ENCODE measurements around the gene CS.
"Not testable (repeated sequence)": the region's sequence is repeated elsewhere in the genome, so short reads cannot be mapped to it uniquely, and the experiment has no call there.

The CS gene

GRCh38 chr12:56299853-56300643 lies at the start of gene CS:
Gene CS (minus strand): TSS chr12:56300330. CDS start chr12:56300201, 129 bp downstream.
- peak; percentile 98 for DNase-seq

DNA sequence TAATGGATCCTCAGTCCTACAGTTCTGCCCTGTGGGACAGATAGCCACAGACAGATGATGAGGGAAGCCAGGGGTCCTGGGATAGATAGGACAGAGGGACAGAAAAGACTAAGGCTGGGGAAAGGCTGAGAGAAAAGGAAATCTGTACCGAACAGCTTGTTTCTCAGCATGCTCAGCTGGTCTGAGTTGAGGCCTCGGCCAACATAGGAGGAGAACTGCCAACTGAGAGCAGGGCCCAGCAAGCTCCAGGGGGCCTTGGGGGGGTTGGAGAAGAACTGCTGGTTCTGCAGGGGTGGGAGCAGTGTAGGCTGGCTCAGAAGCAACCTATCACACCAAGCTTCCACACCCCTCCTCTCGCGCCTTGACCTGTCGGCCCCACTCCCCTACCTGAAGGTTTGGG lies 48.6 kb upstream of the CS start:
- DNase-seq: no peak

- not testable (repeated sequence) for DNase-seq
Measured at GRCh38 chr12:56347255-56347654, 47.1 kb upstream of the CS start.

GRCh38 chr12:56346675-56347074 lies 46.5 kb upstream of the CS start:
- DNase-seq: no peak

- DNase-seq: not testable (repeated sequence)
Measured at GRCh38 chr12:56342290-56342689, 42.2 kb upstream of the CS start.

DNA sequence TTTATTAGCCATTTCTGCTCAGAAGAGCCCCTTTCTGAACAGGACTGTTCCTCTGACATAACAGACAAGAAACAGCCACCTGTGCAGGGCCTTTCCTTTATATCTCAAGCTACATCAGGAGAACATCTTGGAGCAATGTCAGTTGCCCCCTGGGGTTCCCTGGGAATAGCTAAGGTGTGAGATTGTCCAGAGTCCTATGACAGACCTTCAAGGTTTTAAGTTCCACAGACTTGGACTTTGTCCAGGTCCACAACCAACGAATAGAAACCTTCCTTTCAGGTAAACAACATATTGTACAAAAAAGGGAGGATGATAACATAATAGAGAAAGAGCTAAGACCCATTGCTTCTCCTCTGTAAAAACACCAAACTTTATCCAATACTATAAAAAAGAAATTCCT lies 41.5 kb upstream of the CS start:
- no peak for DNase-seq

DNA sequence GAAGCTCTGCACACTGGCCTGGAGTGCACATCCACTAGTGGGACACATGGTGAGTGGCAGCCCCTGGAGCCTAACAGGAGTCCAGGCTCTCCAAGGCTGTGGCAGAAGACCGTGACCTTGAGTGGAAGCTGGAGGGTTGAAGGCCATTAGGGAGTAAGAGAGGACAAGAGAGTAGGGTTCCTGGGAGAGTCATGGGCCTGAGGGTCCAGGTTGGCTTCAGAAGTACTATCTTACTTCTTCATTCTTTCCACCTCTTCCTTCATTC lies 39.0 kb upstream of the CS start:
- no peak for DNase-seq

DNA sequence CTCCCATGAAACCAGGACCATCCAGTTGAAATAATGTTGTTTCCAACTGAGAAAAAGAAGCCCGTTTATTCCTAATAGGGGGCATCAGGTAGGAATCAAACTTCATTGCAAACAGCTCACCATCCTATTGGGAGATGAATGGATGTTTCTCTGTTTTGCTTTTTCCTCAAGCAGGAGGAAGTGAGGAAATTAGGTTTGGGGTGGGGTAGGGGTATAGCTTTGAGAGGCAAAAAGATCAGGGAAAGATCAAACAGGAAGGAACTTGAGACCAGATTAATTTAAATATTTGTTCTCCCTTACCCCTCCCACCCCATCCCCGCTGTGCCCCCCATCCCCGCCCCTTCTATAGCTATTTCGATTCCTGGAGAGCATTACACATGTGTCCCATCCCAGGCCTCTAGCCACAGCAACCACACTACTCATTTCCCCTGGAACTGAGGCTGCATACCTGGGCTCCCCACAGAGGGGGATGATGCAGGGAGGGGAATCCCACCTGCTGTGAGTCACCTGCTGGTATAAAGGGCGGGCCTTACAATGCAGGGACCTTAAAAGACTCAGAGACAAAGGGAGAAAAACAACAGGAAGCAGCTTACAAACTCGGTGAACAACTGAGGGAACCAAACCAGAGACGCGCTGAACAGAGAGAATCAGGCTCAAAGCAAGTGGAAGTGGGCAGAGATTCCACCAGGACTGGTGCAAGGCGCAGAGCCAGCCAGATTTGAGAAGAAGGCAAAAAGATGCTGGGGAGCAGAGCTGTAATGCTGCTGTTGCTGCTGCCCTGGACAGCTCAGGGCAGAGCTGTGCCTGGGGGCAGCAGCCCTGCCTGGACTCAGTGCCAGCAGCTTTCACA lies 38.4 kb upstream of the CS start, which contains the start of gene IL23A:
IL23A (plus strand) TSS at position 577 of the 850 bp plus-strand sequence; CDS start at position 738, 161 bp downstream.
- peak; percentile 24 for DNase-seq

- no peak for DNase-seq
Measured at GRCh38 chr12:56337753-56338251, 37.7 kb upstream of the CS start.

GRCh38 chr12:56336361-56337167 lies 36.4 kb upstream of the CS start:
- no peak for DNase-seq

DNA sequence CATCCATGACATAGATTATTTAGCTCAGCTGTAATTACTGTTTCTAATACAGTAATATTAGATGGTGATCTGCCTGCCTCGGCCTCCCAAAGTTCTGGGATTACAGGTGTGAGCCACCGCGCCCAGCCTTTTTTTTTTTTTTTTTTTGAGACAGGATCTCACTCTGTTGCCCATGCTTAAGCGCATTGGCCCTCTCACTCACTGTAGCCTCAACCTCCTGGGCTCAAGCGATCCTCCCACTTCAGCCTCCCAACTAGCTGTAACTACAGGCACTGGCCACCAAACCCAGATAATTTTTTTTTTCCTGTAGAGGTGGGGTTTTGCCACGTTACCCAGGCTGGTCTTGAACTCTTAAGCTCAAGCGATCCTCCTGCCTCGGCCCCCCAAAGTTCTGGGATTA lies 35.4 kb upstream of the CS start:
- DNase-seq: not testable (repeated sequence)

GRCh38 chr12:56334490-56334793 lies 34.3 kb upstream of the CS start:
- DNase-seq: no peak

GRCh38 chr12:56333679-56334489 lies 33.8 kb upstream of the CS start, which contains the start of gene PAN2:
Gene PAN2 (minus strand): TSS chr12:56334000. CDS start chr12:56333094, 906 bp downstream.
- peak; percentile 99 for DNase-seq

DNA sequence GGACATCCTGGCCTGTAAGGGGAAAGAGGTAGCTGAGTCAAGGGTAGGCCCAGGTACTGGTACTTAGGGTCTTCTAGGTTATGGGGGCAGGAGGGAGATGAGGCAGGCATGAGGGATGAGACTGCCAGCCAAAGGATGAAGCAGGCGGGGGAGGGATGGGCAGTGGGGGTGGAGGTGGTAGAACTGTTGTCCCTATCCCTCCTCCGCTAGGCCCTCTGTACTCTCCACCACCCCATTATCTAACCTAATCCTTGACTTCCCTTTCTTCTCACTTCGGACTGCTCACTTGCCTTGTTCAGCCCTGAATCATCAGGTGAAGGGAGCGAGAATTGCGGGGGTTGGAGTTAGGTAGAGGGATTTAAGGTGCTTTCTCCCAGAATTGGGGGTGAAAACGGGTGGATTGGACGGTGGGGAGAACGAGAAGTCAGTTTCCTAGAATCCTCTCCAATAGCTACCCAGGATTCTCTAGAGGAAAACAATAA lies 33.1 kb upstream of the CS start:
- no peak for DNase-seq

DNA sequence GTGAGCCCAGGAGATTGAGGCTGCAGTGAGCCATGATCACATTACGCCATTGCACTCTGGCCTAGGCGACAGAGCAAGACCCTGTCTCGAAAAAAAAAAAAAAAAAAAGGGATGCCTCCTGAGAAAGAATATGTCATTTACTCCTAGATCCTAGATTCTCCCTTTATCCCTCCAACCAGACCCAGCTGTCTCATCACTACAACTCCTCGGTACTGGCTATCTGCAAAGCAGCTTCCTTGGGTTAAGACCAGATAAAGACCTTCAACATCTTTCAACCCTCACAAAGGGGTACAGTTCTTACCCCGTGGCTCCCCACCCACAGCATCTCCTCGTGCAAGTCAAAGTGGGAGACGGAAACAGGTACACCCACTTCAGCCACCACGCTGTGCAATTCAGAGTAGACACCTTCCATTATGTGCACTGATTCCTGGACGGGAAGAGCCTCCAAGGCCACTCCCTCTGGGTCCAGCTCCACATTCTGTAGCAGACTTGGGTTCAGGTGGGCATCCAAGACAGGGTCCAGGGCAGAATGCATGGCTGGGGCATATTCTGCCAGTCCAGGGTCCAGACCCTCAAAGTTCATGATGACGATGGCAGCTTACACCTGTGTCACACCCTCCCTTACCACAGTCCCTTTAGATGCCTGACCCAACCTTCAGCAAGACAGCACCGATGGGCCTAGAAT lies 32.5 kb upstream of the CS start:
- DNase-seq: no peak

DNA sequence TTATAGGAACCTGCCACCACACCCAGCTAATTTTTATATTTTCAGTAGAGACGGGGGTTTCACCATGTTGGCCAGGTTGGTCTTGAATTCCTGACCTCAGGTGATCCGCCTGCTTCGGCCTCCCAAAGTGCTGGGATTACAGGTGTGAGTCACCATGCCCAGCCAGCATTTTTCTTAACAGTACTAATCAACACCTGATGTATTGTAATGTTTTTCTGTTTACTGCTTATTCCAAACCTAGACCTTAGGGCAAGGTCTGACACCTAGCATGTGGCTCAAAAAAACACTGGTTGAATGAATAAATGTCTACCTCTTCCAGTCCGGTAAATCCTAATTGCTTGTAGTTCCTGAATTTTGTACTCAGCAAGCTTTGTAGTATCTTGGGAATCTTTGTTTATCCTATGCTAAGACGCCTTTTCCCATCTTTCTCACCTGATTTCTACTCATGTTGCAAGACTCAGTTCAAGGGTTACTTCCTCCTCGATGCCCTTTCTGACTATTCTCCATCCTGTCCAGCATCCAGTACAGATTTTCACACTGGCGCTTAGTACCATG lies 30.9 kb upstream of the CS start:
- DNase-seq: no peak

DNA sequence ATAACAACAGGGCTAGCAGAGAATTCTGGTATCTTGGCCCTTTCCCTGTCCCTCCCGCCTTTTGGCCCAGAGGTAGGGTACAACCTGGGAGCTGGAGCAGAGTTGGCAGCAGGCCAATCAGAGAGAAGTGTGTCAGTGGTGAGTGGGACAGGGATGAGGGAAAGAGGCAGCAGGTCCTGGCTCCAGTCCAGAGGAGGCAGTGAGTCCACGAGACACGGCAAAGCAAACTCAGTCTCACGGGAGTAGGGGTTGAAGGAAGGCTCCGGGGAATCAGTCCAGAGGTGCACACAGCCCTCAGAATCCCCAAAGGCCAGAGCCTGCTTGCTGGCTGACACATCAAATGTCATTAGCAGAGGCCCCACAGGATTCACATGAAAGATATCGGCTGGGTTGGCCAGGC lies 26.4 kb upstream of the CS start:
- DNase-seq: no peak

DNA sequence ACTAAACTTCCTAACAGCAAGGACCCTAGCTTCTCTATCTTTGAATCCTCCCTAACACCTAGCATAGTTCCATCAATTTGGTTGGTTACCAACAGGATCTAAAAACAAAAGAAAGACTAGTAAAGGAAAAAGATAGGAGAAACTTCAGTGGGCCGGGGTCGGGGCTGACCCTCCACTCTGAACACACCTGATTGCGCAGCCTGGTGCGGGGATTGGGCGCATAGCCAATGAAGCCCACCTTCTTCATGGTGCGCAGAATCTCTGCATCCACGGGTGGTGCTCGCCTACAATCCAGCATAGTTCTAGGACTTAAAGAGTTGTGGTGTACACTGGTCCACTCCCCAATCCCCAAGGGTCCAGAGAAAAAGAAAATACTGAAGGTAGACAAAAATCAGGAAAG lies 26.0 kb upstream of the CS start:
- no peak for DNase-seq

- no peak for DNase-seq
Measured at GRCh38 chr12:56324206-56324605, 24.1 kb upstream of the CS start.

DNA sequence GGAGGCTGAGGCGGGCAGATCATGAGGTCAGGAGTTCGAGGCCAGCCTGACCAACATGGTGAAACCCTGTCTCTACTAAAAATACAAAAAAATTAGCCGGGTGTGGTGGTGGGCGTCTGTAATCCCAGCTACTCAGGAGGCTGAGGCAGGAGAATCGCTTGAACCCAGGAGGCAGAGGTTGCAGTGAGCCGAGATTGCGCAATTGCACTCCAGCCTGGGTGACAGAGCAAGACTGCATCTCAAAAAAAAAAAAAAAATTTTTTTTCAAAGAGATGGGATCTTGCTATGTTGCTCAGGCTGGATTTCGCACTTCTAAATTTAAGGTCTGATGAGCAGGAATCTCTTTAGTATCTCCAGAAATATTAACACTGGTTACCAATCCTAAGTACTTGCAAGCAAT lies 21.5 kb upstream of the CS start:
- DNase-seq: not testable (repeated sequence)

DNA sequence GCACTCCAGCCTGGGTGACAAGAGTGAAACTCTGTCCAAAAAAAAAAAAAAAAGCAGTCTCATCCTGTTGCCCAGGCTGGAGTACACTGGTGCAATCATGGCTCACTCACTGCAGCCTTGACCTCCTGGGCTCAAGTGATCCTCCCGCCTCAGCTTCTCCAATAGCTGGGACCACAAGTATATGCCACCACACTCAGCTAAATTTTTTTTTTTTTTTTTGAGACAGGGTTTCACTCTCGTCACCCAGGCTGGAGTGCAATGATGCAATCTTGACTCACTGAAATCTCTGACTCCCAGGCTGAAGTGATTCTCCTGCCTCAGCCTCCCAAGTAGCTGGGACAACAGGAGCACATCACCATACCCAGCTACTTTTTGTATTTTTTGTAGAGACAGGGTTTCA lies 20.9 kb upstream of the CS start:
- no peak for DNase-seq

All from fibroblast of upper back skin (primary cell).